HepG2 (cell line): ENCODE measurements around the gene RAB1B. TPM values are rescaled to one million over a fixed set of nuclear protein-coding genes. Genes with fewer than 3 reads are reported as not detected.
A peak's percentile ranks its signal among the peaks of the same experiment; 100 is the strongest.

Source experiments
- ARNTL ChIP-seq: sonication (generic); formaldehyde crosslinking; IDR thresholded peaks from 2 replicates; pipeline ENCODE4 v1.4.0; 2020; ENCODE audit warnings: mild to moderate bottlenecking, missing genetic modification reagents
- CEBPB ChIP-seq: IDR thresholded peaks from 2 replicates; pipeline ENCODE4 v1.6.1; 2011; ENCODE audit warnings: low read depth, low read length, improper control_type of control experiment, borderline replicate concordance
- LCORL ChIP-seq, 2 experiments: fragments of 450-650 bp in 1 of 2; sonication (generic) in 1 of 2; formaldehyde crosslinking in 1 of 2; IDR thresholded peaks; 2 replicates each; pipeline versions ENCODE4 v1.5.0 to v1.6.1; 2017 to 2020; ENCODE audit warnings: antibody characterized with exemption in 1 of 2, missing genetic modification reagents in 1 of 2
- MTF2 ChIP-seq: sonication (generic); formaldehyde crosslinking; IDR thresholded peaks from 2 replicates; pipeline ENCODE4 v1.5.0; 2020; ENCODE audit warnings: missing genetic modification reagents, borderline replicate concordance
- MYNN ChIP-seq: sonication (generic); formaldehyde crosslinking; IDR thresholded peaks from 2 replicates; pipeline ENCODE4 v1.4.0; 2020; ENCODE audit warnings: mild to moderate bottlenecking, low read depth, missing genetic modification reagents
- PAWR ChIP-seq: sonication (generic); formaldehyde crosslinking; IDR thresholded peaks from 2 replicates; pipeline ENCODE4 v1.4.0; 2020; ENCODE audit warnings: missing genetic modification reagents, mild to moderate bottlenecking, borderline replicate concordance
- POLR2AphosphoS5 ChIP-seq: IDR thresholded peaks from 2 replicates; pipeline ENCODE4 v1.6.1; 2012; ENCODE audit warnings: low read depth, low read length
- TBX3 ChIP-seq: fragments of 450-650 bp; IDR thresholded peaks from 2 replicates; pipeline ENCODE4 v1.6.1; 2017; ENCODE audit warnings: antibody characterized with exemption, mild to moderate bottlenecking, inconsistent platforms, borderline replicate concordance
- ZNF232 ChIP-seq: sonication (generic); formaldehyde crosslinking; IDR thresholded peaks from 2 replicates; pipeline ENCODE4 v1.4.0; 2020; ENCODE audit warnings: missing genetic modification reagents, borderline replicate concordance
- ZNF777 ChIP-seq: sonication (generic); formaldehyde crosslinking; IDR thresholded peaks from 2 replicates; pipeline ENCODE4 v1.4.0; 2020; ENCODE audit warnings: missing genetic modification reagents
- polyA plus RNA-seq, 8 experiments: library from polyadenylated mRNA; depleted of rRNA in 3 of 8; stranded (reverse) in 7 of 8; unstranded in 1 of 8; fragments of >200 nt; fragmentation: Illumina TruSeq in 4 of 8; extraction: Trizol in 4 of 8; gene quantifications; 2 replicates each; pipeline versions ENCODE4 v1.2.1 to v1.2.3, GENCODE V29; 2011 to 2016; ENCODE audit warnings: low read depth in 4 of 8, missing spikeins in 1 of 8, mixed read lengths in 1 of 8; ENCODE audit not compliant: insufficient read depth in 1 of 8
- total RNA-seq, 5 experiments: library from RNA; depleted of rRNA; stranded (reverse); fragments of >200 nt; fragmentation: Illumina TruSeq; extraction: Trizol; gene quantifications; 2 replicates each; pipeline ENCODE4 v1.2.3, GENCODE V29; 2016; ENCODE audit warnings: low read depth in 1 of 5
- TF ChIP-seq, protein P1 (sequence below): sonication (generic); formaldehyde crosslinking; IDR thresholded peaks from 2 replicates; pipeline ENCODE4 v1.5.0; 2020; ENCODE audit warnings: missing genetic modification reagents
- TF ChIP-seq, protein P2 (sequence below): sonication (generic); formaldehyde crosslinking; IDR thresholded peaks from 2 replicates; pipeline ENCODE4 v1.5.0; 2020; ENCODE audit warnings: mild to moderate bottlenecking, missing genetic modification reagents
- TF ChIP-seq, protein P3 (sequence below): sonication (generic); formaldehyde crosslinking; IDR thresholded peaks from 2 replicates; pipeline ENCODE4 v1.5.1; 2020; ENCODE audit warnings: missing genetic modification reagents, mild to moderate bottlenecking, borderline replicate concordance
- TF ChIP-seq, protein P4 (sequence below): sonication (generic); formaldehyde crosslinking; IDR thresholded peaks from 2 replicates; pipeline ENCODE4 v1.4.0; 2020; ENCODE audit warnings: missing genetic modification reagents
- TF ChIP-seq, protein P5 (sequence below): sonication (generic); formaldehyde crosslinking; conservative IDR thresholded peaks from 2 replicates; pipeline ENCODE4 v1.8.0; 2022; ENCODE audit warnings: mild to moderate bottlenecking, moderate library complexity, missing genetic modification reagents

RAB1B gene
- total and polyA plus RNA-seq, 2 of the 13 experiments (the other 11 are each of a cell fraction or from before 2014, with no cell fraction given) = 77.9 to 87.9 TPM

DNA sequence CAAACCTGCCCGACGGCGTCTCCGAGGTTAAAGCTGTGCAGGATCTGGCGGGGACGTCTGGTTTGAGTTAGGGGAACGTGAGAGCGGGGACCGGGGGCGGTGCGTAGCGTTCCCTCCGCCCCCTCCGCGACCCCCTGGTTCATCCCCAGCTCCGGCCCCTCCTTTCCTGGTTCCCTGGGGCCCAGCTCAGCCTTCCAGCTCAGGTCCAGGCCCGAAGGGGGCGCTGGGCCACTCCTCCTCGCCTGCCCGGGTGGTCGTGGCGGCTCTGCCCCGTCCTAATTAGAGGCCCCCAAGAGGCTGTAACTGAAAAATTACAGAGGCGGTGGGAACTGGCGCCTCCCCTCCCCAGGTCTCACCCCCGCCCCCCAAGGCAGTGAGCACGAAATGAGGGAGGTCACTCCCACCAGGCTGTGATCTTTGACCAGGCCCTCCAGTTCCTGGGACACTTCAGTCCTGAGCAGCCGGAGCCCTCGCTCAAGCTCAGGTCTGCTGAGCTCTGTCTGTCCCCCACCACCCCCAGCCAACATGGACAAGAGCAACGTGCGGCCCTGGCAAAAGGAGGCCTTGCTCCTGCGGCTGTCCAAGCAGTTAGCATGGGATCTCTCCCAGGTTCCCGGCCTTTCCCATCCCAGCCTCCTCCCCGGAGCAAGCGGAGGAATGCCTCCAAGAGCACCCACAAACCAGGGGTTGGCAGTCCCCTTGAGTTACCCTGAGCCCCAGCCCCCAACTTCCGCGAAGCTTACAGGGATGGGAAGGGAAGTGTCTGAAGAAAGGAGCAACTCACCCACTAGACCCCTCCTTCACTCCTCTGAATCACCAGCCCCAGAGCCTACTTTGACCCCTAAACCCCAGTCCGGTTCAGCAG, 45.1 kb downstream of the RAB1B start (continued):
- TF ChIP-seq MTF2 (CRISPR knock-in tag) (no peak), CEBPB (no peak), TBX3 (no peak), ZNF232 (no peak), POLR2AphosphoS5 (peak; percentile 81), MYNN (CRISPR knock-in tag) (no peak), LCORL (IDR thresholded peaks at IDR 0.05) (no peak), LCORL (CRISPR knock-in tag; IDR thresholded peaks at IDR 0.05) (peak; percentile 79), PAWR (CRISPR knock-in tag) (no peak), ARNTL (CRISPR knock-in tag) (no peak), ZNF777 (CRISPR knock-in tag) (peak; percentile 20; the same call in 1 of the 2 replicates)
- TF ChIP-seq, protein P1, sequence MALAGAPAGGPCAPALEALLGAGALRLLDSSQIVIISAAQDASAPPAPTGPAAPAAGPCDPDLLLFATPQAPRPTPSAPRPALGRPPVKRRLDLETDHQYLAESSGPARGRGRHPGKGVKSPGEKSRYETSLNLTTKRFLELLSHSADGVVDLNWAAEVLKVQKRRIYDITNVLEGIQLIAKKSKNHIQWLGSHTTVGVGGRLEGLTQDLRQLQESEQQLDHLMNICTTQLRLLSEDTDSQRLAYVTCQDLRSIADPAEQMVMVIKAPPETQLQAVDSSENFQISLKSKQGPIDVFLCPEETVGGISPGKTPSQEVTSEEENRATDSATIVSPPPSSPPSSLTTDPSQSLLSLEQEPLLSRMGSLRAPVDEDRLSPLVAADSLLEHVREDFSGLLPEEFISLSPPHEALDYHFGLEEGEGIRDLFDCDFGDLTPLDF (CRISPR knock-in tag) = no peak
- TF ChIP-seq, protein P2, sequence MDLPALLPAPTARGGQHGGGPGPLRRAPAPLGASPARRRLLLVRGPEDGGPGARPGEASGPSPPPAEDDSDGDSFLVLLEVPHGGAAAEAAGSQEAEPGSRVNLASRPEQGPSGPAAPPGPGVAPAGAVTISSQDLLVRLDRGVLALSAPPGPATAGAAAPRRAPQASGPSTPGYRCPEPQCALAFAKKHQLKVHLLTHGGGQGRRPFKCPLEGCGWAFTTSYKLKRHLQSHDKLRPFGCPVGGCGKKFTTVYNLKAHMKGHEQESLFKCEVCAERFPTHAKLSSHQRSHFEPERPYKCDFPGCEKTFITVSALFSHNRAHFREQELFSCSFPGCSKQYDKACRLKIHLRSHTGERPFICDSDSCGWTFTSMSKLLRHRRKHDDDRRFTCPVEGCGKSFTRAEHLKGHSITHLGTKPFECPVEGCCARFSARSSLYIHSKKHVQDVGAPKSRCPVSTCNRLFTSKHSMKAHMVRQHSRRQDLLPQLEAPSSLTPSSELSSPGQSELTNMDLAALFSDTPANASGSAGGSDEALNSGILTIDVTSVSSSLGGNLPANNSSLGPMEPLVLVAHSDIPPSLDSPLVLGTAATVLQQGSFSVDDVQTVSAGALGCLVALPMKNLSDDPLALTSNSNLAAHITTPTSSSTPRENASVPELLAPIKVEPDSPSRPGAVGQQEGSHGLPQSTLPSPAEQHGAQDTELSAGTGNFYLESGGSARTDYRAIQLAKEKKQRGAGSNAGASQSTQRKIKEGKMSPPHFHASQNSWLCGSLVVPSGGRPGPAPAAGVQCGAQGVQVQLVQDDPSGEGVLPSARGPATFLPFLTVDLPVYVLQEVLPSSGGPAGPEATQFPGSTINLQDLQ (CRISPR knock-in tag) = no peak
- TF ChIP-seq, protein P3, sequence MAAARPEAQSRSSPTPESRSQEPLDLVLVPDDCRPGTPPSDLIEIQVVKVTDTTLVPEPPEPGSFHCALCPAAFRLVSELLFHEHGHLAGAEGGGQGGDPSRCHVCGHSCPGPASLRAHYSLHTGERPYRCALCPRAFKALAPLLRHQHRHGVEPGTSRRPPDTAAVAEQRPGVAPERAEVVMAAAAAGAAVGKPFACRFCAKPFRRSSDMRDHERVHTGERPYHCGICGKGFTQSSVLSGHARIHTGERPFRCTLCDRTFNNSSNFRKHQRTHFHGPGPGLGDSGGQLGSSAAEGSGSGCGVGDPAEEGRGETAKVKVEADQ = no peak
- TF ChIP-seq, protein P4, sequence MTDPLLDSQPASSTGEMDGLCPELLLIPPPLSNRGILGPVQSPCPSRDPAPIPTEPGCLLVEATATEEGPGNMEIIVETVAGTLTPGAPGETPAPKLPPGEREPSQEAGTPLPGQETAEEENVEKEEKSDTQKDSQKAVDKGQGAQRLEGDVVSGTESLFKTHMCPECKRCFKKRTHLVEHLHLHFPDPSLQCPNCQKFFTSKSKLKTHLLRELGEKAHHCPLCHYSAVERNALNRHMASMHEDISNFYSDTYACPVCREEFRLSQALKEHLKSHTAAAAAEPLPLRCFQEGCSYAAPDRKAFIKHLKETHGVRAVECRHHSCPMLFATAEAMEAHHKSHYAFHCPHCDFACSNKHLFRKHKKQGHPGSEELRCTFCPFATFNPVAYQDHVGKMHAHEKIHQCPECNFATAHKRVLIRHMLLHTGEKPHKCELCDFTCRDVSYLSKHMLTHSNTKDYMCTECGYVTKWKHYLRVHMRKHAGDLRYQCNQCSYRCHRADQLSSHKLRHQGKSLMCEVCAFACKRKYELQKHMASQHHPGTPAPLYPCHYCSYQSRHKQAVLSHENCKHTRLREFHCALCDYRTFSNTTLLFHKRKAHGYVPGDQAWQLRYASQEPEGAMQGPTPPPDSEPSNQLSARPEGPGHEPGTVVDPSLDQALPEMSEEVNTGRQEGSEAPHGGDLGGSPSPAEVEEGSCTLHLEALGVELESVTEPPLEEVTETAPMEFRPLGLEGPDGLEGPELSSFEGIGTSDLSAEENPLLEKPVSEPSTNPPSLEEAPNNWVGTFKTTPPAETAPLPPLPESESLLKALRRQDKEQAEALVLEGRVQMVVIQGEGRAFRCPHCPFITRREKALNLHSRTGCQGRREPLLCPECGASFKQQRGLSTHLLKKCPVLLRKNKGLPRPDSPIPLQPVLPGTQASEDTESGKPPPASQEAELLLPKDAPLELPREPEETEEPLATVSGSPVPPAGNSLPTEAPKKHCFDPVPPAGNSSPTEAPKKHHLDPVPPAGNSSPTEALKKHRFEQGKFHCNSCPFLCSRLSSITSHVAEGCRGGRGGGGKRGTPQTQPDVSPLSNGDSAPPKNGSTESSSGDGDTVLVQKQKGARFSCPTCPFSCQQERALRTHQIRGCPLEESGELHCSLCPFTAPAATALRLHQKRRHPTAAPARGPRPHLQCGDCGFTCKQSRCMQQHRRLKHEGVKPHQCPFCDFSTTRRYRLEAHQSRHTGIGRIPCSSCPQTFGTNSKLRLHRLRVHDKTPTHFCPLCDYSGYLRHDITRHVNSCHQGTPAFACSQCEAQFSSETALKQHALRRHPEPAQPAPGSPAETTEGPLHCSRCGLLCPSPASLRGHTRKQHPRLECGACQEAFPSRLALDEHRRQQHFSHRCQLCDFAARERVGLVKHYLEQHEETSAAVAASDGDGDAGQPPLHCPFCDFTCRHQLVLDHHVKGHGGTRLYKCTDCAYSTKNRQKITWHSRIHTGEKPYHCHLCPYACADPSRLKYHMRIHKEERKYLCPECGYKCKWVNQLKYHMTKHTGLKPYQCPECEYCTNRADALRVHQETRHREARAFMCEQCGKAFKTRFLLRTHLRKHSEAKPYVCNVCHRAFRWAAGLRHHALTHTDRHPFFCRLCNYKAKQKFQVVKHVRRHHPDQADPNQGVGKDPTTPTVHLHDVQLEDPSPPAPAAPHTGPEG = no peak
- TF ChIP-seq, protein P5, sequence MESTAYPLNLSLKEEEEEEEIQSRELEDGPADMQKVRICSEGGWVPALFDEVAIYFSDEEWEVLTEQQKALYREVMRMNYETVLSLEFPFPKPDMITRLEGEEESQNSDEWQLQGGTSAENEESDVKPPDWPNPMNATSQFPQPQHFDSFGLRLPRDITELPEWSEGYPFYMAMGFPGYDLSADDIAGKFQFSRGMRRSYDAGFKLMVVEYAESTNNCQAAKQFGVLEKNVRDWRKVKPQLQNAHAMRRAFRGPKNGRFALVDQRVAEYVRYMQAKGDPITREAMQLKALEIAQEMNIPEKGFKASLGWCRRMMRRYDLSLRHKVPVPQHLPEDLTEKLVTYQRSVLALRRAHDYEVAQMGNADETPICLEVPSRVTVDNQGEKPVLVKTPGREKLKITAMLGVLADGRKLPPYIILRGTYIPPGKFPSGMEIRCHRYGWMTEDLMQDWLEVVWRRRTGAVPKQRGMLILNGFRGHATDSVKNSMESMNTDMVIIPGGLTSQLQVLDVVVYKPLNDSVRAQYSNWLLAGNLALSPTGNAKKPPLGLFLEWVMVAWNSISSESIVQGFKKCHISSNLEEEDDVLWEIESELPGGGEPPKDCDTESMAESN (CRISPR knock-in tag) = 0 out of 2 replicates have a peak, but pooled peaks have one; percentile 3
